GM21717 (cell line): ENCODE data around the gene RNF34.
A peak's percentile ranks its signal among the peaks of the same experiment; 100 is the strongest.

Experiments used
- ATAC-seq: cut with Tn5 transposase; IDR thresholded peaks from one replicate; pipeline ENCODE4 v1.9.1; 2021; ENCODE audit warnings: mild to moderate bottlenecking, moderate library complexity; ENCODE audit not compliant: unreplicated experiment

Gene RNF34

DNA sequence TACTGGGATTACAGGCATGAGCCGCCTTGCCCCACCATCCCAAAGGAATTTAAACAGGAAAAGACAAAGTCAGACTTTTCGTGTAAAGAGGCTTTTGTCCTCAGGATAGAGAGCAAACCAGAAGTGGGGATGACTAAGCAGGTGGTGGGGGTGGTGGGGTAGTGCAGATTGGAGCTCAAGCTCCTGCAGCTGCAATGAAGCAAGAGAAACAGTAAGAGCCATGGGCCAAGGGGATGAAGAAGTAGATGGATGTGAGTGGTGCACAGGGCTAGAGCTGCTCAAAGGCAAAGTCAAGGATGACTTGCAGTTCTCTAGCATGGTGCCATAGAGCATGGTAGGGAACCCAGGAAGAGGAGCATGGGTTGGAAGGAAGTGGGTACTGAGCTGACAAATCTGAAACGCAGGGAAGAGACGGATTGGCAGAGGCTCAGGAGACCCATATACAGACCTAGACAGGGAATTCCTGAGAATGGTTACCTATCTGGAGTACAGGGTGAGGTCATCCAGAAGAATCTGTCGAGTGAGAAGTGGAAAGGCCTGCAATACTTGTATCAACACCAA, 11.4 kb upstream of the RNF34 start:
- ATAC-seq, result no peak

DNA sequence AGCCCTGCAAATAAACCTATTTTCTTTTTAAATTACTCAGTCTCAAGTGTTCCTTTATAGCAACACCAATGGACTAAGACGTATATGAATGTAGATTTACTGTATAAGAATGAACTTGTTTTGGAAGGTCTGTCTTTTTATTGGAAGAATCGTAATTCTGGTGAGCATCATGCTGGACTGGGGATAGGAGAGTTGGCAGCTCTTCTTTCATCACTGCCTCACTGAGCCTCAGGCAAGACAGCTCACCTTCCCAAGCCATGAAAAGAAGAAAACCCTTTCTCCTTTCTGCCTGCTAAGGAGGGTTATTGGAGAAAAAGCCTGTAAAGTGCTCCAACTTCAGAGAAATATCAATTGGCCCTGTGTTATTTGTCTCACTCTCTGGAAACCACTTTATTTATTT, 9.1 kb upstream of the RNF34 start:
- no peak for ATAC-seq

GRCh38 chr12:121391619-121392324, 8.1 kb upstream of the RNF34 start:
- ATAC-seq, result no peak

- ATAC-seq, result no peak
Measured at GRCh38 chr12:121392325-121392716, 7.6 kb upstream of the RNF34 start.

DNA sequence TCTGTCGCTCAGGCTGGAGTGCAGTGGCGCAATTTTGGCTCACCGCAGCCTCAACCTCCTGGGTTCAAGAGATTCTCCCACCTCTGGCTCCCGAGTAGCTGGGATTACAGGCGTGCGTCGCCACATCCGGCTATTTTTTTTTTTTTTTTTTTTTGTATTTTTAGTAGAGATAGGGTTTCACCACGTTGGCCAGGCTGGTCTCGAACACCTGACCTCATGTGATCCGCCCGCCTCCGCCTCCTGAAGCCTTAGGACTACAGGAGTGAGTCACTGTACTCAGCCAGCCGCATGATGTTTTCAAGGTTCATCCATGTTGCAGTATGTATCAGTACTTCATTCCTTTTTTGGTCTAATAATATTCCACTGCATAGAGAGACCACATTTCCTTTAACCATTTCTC, 2.4 kb upstream of the RNF34 start:
- ATAC-seq, result no peak

GRCh38 chr12:121398355-121398754, 1.6 kb upstream of the RNF34 start:
- no peak for ATAC-seq

- ATAC-seq, result peak; percentile 47
Measured at GRCh38 chr12:121400332-121401139, 618 bp downstream of the RNF34 start.

DNA sequence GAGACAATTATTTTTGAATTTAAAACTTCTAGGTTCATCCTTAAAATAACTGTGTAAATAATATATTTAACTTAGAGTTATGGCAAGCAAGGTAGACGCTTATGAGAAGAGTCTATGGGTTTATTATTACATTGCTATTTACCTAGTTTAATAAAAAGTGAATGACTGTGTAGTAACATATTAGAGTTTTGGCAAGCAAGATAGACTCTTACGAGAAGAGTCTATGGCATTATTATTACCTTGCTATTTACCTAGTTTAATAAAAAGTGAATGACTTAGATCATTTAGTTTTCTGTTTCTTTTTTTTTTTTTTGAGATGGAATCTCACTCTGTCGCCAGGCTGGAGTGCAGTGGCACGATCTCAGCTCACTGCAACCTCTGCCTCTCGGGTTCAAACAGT, 3.8 kb downstream of the RNF34 start:
- ATAC-seq, result no peak

- ATAC-seq, result no peak
Measured at GRCh38 chr12:121404734-121405133, 4.8 kb downstream of the RNF34 start.

GRCh38 chr12:121405211-121405610, 5.3 kb downstream of the RNF34 start:
- no peak for ATAC-seq

GRCh38 chr12:121413917-121414316, 14.0 kb downstream of the RNF34 start:
- no peak for ATAC-seq

DNA sequence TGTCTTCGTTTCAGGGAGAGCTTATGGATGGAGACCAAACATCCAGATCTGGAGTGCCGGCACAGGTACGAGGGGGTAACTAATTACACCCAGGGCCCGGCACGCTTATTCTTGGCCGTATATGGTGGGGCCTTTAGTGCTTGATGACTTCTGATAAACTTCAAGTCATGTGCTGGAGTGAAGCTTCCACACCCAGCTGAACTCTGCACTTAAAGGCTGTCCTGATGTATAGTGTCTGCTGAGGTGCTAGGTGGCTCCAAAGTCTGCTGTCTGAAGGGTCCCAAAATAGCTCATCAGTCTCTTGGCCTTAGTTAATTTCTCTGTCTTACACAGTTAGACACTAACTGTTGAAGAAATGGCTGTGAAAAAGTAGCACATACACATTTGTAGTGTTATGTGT, 17.9 kb downstream of the RNF34 start:
- no peak for ATAC-seq

GRCh38 chr12:121420109-121420508, 20.2 kb downstream of the RNF34 start:
- ATAC-seq, result no peak

- ATAC-seq, result no peak
Measured at GRCh38 chr12:121423253-121423652, 23.3 kb downstream of the RNF34 start.

DNA sequence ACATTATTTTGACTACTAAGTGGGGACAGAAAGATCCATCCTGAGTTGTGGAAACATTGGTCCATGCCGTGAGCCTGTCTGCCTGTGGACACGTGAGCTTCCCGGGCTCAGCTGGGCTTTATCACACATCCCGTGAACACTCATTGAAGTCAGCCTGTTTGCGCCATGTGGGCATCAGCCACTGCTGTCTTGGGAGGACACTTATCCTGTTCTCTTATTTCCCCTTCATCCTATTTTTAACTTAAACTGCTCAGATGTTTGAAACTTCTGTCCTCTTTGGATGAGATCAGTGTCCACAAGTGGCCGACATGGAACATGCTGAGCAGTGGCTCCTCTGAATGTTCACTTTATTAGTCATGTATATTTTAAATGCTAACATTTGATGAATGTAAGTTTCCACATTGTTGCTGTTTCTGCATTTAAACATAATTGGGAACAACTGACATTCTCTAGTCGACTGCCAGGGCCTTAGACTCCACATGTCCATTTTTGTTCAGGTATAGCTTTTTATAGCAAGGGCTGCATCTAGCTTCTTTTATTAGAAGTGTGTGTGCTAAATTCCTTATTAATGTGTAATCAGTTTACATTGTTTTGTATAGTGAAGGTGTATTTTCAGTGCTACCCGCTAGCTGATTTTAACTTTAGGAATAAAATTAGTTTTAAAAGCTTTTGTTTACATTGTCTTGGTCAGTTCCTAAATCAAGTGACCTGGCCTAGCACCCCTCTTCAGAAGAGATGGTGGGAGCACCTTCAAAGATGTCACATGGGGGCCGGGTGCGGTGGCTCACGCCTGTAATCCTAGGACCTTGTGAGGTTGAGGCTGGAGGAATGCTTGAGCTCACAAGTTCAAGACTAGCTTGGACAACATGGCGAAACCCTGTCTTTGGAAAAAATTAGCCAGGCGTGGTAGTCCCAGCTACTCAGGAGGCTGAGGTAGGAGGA, 24.0 kb downstream of the RNF34 start:
- no peak for ATAC-seq

GRCh38 chr12:121424624-121424975, 24.7 kb downstream of the RNF34 start:
- no peak for ATAC-seq

DNA sequence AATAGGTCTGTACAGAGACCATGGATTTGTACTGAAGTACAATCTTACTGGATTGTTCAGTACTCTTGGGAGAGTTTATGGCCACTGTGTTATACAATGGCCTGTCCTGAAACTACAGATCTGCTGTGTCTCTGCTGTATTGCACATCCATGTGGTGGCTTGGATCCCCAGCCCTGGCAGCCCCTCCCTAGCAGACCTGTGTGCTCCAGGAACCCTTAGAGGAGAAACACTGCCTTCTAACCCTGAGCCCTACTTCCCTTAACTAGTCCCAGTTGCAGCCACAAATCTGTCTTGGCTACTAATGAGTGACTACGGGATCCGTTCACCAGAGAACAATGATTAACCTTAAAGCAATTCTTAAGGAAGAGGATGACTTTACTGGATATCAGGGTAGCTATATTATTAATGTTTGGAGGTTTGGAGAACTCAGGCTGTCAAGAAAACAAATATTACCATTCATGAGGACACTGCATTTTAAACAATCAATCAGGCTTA, 27.7 kb downstream of the RNF34 start:
- ATAC-seq, result no peak

DNA sequence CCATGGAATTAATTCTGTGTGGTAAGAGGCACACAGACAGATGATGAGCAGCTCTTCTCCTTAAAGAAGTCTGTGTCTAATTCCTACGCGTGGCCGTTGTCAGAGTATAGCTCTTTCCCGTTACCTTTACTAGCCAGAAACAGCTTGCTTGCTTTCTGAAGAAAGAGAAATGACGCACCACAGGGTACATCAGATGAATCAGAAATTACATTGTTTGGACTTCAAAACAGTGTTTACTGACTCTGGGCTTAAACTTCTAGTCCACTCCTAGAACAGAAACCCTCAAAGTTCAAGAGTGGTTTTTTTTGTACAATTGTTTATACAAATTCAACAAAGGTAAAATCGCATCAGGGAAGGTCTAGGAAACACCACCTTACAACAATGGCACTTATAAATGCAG, 29.0 kb downstream of the RNF34 start:
- no peak for ATAC-seq

DNA sequence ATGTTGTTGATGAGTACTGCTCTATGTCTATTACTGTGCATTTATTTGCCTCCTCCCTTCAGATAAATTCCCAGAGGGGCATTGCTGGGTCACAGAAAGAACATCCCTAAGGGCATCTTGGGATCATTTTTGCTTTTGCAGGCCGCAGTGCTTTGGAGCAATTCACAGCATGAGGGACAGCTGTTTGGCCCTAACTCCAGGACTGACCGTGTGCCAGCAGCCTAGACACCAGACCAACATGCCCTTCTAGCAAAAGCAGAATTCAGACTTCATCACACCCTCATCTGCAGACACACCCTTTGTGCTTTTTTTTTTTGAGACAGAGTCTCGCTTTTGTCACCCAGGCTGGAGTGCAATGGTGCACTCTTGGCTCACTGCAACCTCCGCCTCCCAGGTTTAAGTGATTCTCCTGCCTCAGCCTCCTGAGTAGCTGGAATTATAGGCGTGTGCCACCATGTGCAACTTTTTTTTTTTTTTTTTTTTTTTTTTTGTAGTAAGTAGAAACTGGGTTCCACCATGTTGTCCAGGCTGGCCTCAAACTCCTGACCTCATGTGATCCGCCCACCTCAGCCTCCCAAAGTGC, 31.0 kb downstream of the RNF34 start:
- no peak for ATAC-seq

DNA sequence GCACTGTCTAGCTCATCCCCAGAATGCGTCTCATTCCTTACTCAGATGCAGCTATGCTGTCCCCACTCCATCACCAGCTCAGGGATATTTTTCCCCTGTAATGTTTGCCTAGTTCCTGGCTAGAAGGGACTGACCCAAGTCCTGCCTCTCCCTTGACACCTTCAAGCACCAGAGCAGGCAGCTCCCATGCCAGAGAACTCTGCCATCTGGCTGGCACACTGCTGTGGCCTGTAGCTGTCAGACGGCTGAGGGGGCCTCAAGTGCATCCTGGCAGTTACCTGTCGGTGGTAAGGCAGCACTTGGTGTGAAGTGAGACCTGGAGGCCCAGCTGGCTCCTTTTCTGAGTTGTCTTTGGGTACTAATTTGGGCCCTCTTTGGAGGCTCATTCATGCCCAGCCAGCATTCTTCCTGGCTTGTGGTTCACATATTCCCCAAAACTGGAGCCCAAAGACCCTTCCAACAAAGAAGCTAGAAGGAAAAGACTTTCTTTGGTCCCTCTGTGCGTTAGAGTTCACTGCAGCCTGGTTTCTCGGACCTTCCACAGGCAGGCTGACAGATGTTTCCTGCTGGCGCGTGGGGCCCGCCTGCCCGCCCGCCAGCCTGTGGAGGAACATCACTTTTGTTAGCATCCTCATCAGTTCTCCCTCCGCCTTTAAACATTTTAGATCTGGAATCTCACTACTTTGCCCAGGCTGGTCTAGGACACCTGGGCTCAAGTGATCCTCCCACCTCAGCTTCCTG, 33.0 kb downstream of the RNF34 start:
- ATAC-seq, result no peak
